HepG2 (cell line): ENCODE data around the gene XAF1. TPM values are rescaled to one million over a fixed set of nuclear protein-coding genes. Genes with fewer than 3 reads are reported as not detected.

ENCODE experiments used
- ATM ChIP-seq: fragments of 450-650 bp; IDR thresholded peaks from 2 replicates; pipeline ENCODE4 v1.7.1; 2017; ENCODE audit warnings: mild to moderate bottlenecking, borderline replicate concordance
- DMTF1 ChIP-seq: sonication (generic); formaldehyde crosslinking; IDR thresholded peaks from 2 replicates; pipeline ENCODE4 v1.4.0; 2020; ENCODE audit warnings: mild to moderate bottlenecking, missing genetic modification reagents
- FUBP1 ChIP-seq: sonication (generic); formaldehyde crosslinking; IDR thresholded peaks from 2 replicates; pipeline ENCODE4 v1.5.1; 2020; ENCODE audit warnings: missing genetic modification reagents, mild to moderate bottlenecking, borderline replicate concordance
- GABPA ChIP-seq, 2 experiments: IDR thresholded peaks; 2 replicates each; pipeline ENCODE4 v1.6.1; 2011 to 2016; ENCODE audit warnings: low read depth in 2 of 2, low read length in 1 of 2, missing biosample characterization in 1 of 2, missing genetic modification characterization in 1 of 2
- KDM5B ChIP-seq: sonication (generic); formaldehyde crosslinking; IDR thresholded peaks from 2 replicates; pipeline ENCODE4 v1.4.0; 2020; ENCODE audit warnings: missing genetic modification reagents, mild to moderate bottlenecking, borderline replicate concordance
- MED13 ChIP-seq: sonication (generic); formaldehyde crosslinking; IDR thresholded peaks from 2 replicates; pipeline ENCODE4 v1.5.0; 2020; ENCODE audit warnings: missing genetic modification reagents
- MEF2D ChIP-seq: sonication (generic); formaldehyde crosslinking; IDR thresholded peaks from 2 replicates; pipeline ENCODE4 v1.5.1; 2020; ENCODE audit warnings: mild to moderate bottlenecking, missing genetic modification reagents
- MIER2 ChIP-seq: IDR thresholded peaks from 2 replicates; pipeline ENCODE4 v1.6.1; 2016; ENCODE audit warnings: missing biosample characterization, missing genetic modification reagents
- NFKBIZ ChIP-seq: IDR thresholded peaks from 2 replicates; pipeline ENCODE4 v1.6.1; 2018; ENCODE audit warnings: missing genetic modification reagents, missing compliant biosample characterization
- NR2F6 ChIP-seq, 2 experiments: IDR thresholded peaks; 2 replicates each; pipeline ENCODE4 v1.6.1; 2016; ENCODE audit warnings: antibody characterized with exemption in 1 of 2, mild to moderate bottlenecking in 1 of 2
- PLRG1 ChIP-seq: fragments of 450-650 bp; conservative IDR thresholded peaks from 2 replicates; pipeline ENCODE4 v1.6.1; 2016
- TSC22D2 ChIP-seq: sonication (generic); formaldehyde crosslinking; IDR thresholded peaks from 2 replicates; pipeline ENCODE4 v1.5.1; 2020; ENCODE audit warnings: missing genetic modification reagents, mild to moderate bottlenecking, borderline replicate concordance
- WIZ ChIP-seq: sonication (generic); formaldehyde crosslinking; IDR thresholded peaks from 2 replicates; pipeline ENCODE4 v1.5.1; 2020; ENCODE audit warnings: mild to moderate bottlenecking, missing genetic modification reagents
- ZBTB49 ChIP-seq: sonication (generic); formaldehyde crosslinking; IDR thresholded peaks from 2 replicates; pipeline ENCODE4 v1.4.0; 2020; ENCODE audit warnings: missing genetic modification reagents, borderline replicate concordance
- ZFP41 ChIP-seq: sonication (generic); formaldehyde crosslinking; IDR thresholded peaks from 2 replicates; pipeline ENCODE4 v1.4.0; 2020; ENCODE audit warnings: mild to moderate bottlenecking, missing genetic modification reagents, borderline replicate concordance
- ZNF121 ChIP-seq: sonication (generic); formaldehyde crosslinking; IDR thresholded peaks from 2 replicates; pipeline ENCODE4 v1.5.0; 2020; ENCODE audit warnings: mild to moderate bottlenecking, missing genetic modification reagents
- ZNF275 ChIP-seq: sonication (generic); formaldehyde crosslinking; IDR thresholded peaks from 2 replicates; pipeline ENCODE4 v1.8.0; 2022; ENCODE audit warnings: missing genetic modification reagents, mild to moderate bottlenecking, inconsistent platforms, borderline replicate concordance
- ZNF746 ChIP-seq: sonication (generic); formaldehyde crosslinking; IDR thresholded peaks from 2 replicates; pipeline ENCODE4 v1.8.0; 2022; ENCODE audit warnings: mild to moderate bottlenecking, missing genetic modification reagents
- ZSCAN22 ChIP-seq: sonication (generic); formaldehyde crosslinking; IDR thresholded peaks from 2 replicates; pipeline ENCODE4 v1.4.0; 2020; ENCODE audit warnings: mild to moderate bottlenecking, missing genetic modification reagents
- polyA plus RNA-seq, 8 experiments: library from polyadenylated mRNA; depleted of rRNA in 3 of 8; stranded (reverse) in 7 of 8; unstranded in 1 of 8; fragments of >200 nt; fragmentation: Illumina TruSeq in 4 of 8; extraction: Trizol in 4 of 8; gene quantifications; 2 replicates each; pipeline versions ENCODE4 v1.2.1 to v1.2.3, GENCODE V29; 2011 to 2016; ENCODE audit warnings: low read depth in 4 of 8, missing spikeins in 1 of 8, mixed read lengths in 1 of 8; ENCODE audit not compliant: insufficient read depth in 1 of 8
- total RNA-seq, 5 experiments: library from RNA; depleted of rRNA; stranded (reverse); fragments of >200 nt; fragmentation: Illumina TruSeq; extraction: Trizol; gene quantifications; 2 replicates each; pipeline ENCODE4 v1.2.3, GENCODE V29; 2016; ENCODE audit warnings: low read depth in 1 of 5
- TF ChIP-seq, protein P1 (sequence below): sonication (generic); formaldehyde crosslinking; IDR thresholded peaks from 2 replicates; pipeline ENCODE4 v1.5.1; 2020; ENCODE audit warnings: mild to moderate bottlenecking, missing genetic modification reagents

The XAF1 gene
- total and polyA plus RNA-seq, 2 of the 13 experiments (the other 11 are each of a cell fraction or from before 2014, with no cell fraction given), result 1.2 to 2.4 TPM

- TF ChIP-seq ZNF121 (CRISPR knock-in tag), result no peak
- no peak for TF ChIP-seq MIER2
- TF ChIP-seq, protein P1, sequence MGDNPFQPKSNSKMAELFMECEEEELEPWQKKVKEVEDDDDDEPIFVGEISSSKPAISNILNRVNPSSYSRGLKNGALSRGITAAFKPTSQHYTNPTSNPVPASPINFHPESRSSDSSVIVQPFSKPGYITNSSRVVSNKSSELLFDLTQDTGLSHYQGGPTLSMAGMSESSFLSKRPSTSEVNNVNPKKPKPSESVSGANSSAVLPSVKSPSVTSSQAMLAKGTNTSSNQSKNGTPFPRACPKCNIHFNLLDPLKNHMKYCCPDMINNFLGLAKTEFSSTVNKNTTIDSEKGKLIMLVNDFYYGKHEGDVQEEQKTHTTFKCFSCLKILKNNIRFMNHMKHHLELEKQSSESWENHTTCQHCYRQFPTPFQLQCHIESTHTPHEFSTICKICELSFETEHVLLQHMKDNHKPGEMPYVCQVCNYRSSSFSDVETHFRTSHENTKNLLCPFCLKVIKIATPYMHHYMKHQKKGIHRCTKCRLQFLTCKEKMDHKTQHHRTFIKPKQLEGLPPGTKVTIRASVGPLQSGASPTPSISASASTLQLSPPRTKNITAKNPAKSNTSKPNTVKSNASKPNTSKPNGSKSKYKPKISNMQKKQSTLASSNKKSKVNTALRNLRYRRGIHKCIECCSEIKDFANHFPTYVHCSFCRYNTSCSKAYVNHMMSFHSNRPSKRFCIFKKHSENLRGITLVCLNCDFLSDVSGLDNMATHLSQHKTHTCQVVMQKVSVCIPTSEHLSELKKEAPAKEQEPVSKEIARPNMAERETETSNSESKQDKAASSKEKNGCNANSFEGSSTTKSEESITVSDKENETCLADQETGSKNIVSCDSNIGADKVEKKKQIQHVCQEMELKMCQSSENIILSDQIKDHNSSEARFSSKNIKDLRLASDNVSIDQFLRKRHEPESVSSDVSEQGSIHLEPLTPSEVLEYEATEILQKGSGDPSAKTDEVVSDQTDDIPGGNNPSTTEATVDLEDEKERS (CRISPR knock-in tag), result no peak
- no peak for TF ChIP-seq PLRG1
- TF ChIP-seq MEF2D (CRISPR knock-in tag), result no peak
- no peak for TF ChIP-seq NFKBIZ (CRISPR knock-in tag)
- no peak for TF ChIP-seq ZBTB49
- no peak for TF ChIP-seq TSC22D2
- no peak for TF ChIP-seq ZFP41 (CRISPR knock-in tag)
- no peak for TF ChIP-seq ZNF275
- no peak for TF ChIP-seq ZSCAN22 (CRISPR knock-in tag)
- TF ChIP-seq ATM, result no peak
- TF ChIP-seq WIZ, result no peak
- TF ChIP-seq KDM5B (CRISPR knock-in tag), result no peak
- TF ChIP-seq DMTF1 (CRISPR knock-in tag), result no peak
- TF ChIP-seq MED13 (CRISPR knock-in tag), result 0 out of 2 replicates have a peak, but pooled peaks have one; percentile 37
- TF ChIP-seq ZNF746 (CRISPR knock-in tag), result no peak
- peak; percentile 67 for TF ChIP-seq NR2F6 (IDR thresholded peaks at IDR 0.05)
- TF ChIP-seq NR2F6 (CRISPR knock-in tag; IDR thresholded peaks at IDR 0.05), result peak; percentile 76
- TF ChIP-seq FUBP1 (CRISPR knock-in tag), result no peak
- TF ChIP-seq GABPA (IDR thresholded peaks at IDR 0.05; ENCODE audit: low read depth, low read length), result no peak
- TF ChIP-seq GABPA (CRISPR knock-in tag; IDR thresholded peaks at IDR 0.05; ENCODE audit: low read depth), result peak; percentile 40
Observed at GRCh38 chr17:6711681-6712057, 44.2 kb upstream of the XAF1 start (continued).
